IPS-18c (cell line): Measurements from ENCODE around the gene ALDH6A1.

Experiments
- H3K4me3 ChIP-seq: 2 replicates; pipeline ENCODE4 v1.7.0; 2013; ENCODE audit warnings: low read depth, mild to moderate bottlenecking, low read length, moderate library complexity; ENCODE audit not compliant: insufficient read depth
- H3K9me3 ChIP-seq: one replicate; pipeline ENCODE4 v1.6.1; 2013; ENCODE audit warnings: mild to moderate bottlenecking, low read length, moderate library complexity; ENCODE audit not compliant: control insufficient read depth, insufficient read depth

The ALDH6A1 gene

GRCh38 chr14:74015963-74016362, 68.3 kb downstream of the ALDH6A1 start:
- no peak overlapping the region for H3K4me3 ChIP-seq
- no peaks in the 10 kb centered on the region for H3K9me3 ChIP-seq

- H3K9me3 ChIP-seq: no peaks in the 10 kb centered on the region
Observed at GRCh38 chr14:74015176-74015575, 69.1 kb downstream of the ALDH6A1 start.

GRCh38 chr14:74014299-74014698, 70.0 kb downstream of the ALDH6A1 start:
- no peaks in the 10 kb centered on the region for H3K9me3 ChIP-seq
- no peak overlapping the region for H3K4me3 ChIP-seq

More at GRCh38 chr14:74015176-74015575, 69.1 kb downstream of the ALDH6A1 start:
- H3K4me3 ChIP-seq: no peak overlapping the region

GRCh38 chr14:74008843-74009499, 75.3 kb downstream of the ALDH6A1 start:
- Histone ChIP-seq H3K4me3 (no peak overlapping the region), H3K9me3 (no peaks in the 10 kb centered on the region)
